Measurements from ENCODE around the gene LAMB2. TPM values are rescaled to one million over a fixed set of nuclear protein-coding genes. Genes with fewer than 3 reads are reported as not detected.

Gene LAMB2
- total and polyA plus RNA-seq, 2 donors (not counting 1 experiment from before 2014, with no cell fraction given), result 0.67 to 0.74 TPM

GRCh38 chr3:49098910-49099630, 33.8 kb downstream of the LAMB2 start:
- Mint-ChIP-seq H3K4me3 (no peak overlapping the region), H3K9me3 (ENCODE audit: insufficient read depth) (no peaks in the 10 kb centered on the region), H3K4me1 (peaks cover 17% of the 10 kb centered on the region), H3K27ac (no peak overlapping the region), H3K27me3 (no peaks in the 10 kb centered on the region)
- H3K27me3 ChIP-seq (replicated peaks in 1 of 4; ENCODE audit: control extremely low read depth in 1 of 4, control insufficient read depth in 3 of 4, insufficient read depth in 4 of 4, low read length in 3 of 4), result no peaks in the 10 kb centered on the region
- DNase-seq (no peak), ATAC-seq (ENCODE audit: low read depth) (no peak)
- WGBS (ENCODE audit: insufficient coverage), result 100% methylated on average over 6 of the region's 13 CpGs
- ChIA-PET CTCF (interaction anchor here (0.9 kb wide), 1 partner anchor 90 kb away, joined by 3 read pairs; no protein-coding TSS in a partner anchor), POLR2A (no interaction called here)
- intact Hi-C loops (cut with micrococcal nuclease), result no loop called here
- H2AFZ ChIP-seq (ENCODE audit: insufficient read depth, low read depth, low read length, poor library complexity, severe bottlenecking), result no peak overlapping the region
- H3K9me3 ChIP-seq (ENCODE audit: control extremely low read depth in 1 of 3, control insufficient read depth in 2 of 3, insufficient read depth in 1 of 3, low read length in 2 of 3), result peaks cover 0 to 2% (median 0%) of the 10 kb centered on the region in 3 donors
- H3K4me1 ChIP-seq (ENCODE audit: control insufficient read depth in 2 of 2, insufficient read depth in 2 of 2, low read length in 2 of 2), result peaks cover 12 to 20% of the 10 kb centered on the region in 2 donors
- peaks cover 13% of the 10 kb centered on the region for H3K79me2 ChIP-seq (ENCODE audit: control insufficient read depth, insufficient read depth, low read length)
- H3K4me3 ChIP-seq (ENCODE audit: control extremely low read depth in 1 of 5, extremely low read depth in 1 of 5, insufficient read depth in 1 of 5, low read depth in 2 of 5, low read length in 4 of 5), result no peak overlapping the region
- H3K9ac ChIP-seq (ENCODE audit: low read length), result no peak overlapping the region
- H4K20me1 ChIP-seq (ENCODE audit: control insufficient read depth, insufficient read depth, low read length, poor library complexity, severe bottlenecking), result no peaks in the 10 kb centered on the region
- H3K4me2 ChIP-seq (replicated peaks; ENCODE audit: low read depth, low read length, poor library complexity, severe bottlenecking), result no peak overlapping the region
- peaks cover 4 to 50% of the 10 kb centered on the region in 2 experiments for H3K36me3 ChIP-seq (replicated peaks in 1 of 2; ENCODE audit: control extremely low read depth in 1 of 2, control insufficient read depth in 1 of 2, extremely low read depth in 1 of 2, insufficient read depth in 2 of 2, low read length in 1 of 2)
- H3K27ac ChIP-seq (ENCODE audit: low read length in 2 of 2), result no peak overlapping the region
- TF ChIP-seq EZH2 (IDR thresholded peaks at IDR 0.05; ENCODE audit: borderline replicate concordance, insufficient read depth, low read depth, low read length, poor library complexity, severe bottlenecking) (no peak), CTCF (IDR thresholded peaks at IDR 0.05) (no peak)

DNA sequence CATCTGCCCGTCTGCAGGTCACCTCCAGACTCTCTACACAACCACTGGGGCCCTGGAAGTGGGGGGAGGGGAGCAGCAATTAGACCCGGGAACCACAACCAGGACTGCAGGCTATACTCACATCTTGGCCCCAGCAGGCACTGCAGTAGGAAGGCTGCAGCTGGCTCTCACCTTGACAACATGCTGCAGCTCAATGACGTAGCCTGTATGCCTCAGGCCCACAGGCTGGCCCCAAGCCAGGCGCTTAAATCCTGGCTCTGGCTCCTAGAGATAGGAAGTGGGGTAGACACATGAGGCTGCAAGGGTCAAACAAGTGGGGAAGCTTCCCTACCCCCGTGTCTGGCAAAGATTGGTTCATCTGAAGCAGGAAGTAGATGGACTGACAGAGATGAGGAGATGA, 34.4 kb downstream of the LAMB2 start:
- Histone ChIP-seq H3K9me3 (ENCODE audit: control extremely low read depth in 1 of 3, control insufficient read depth in 2 of 3, insufficient read depth in 1 of 3, low read length in 2 of 3) (peaks cover 0 to 2% (median 0%) of the 10 kb centered on the region in 3 donors), H3K9ac (ENCODE audit: low read length) (no peak overlapping the region), H2AFZ (ENCODE audit: insufficient read depth, low read depth, low read length, poor library complexity, severe bottlenecking) (no peak overlapping the region), H3K4me2 (replicated peaks; ENCODE audit: low read depth, low read length, poor library complexity, severe bottlenecking) (no peak overlapping the region), H3K27ac (ENCODE audit: low read length in 2 of 2) (no peak overlapping the region), H3K4me3 (ENCODE audit: control extremely low read depth in 1 of 5, extremely low read depth in 1 of 5, insufficient read depth in 1 of 5, low read depth in 2 of 5, low read length in 4 of 5) (no peak overlapping the region), H3K4me1 (ENCODE audit: control insufficient read depth in 2 of 2, insufficient read depth in 2 of 2, low read length in 2 of 2) (peaks cover 6 to 15% of the 10 kb centered on the region in 2 donors), H3K36me3 (replicated peaks in 1 of 2; ENCODE audit: control extremely low read depth in 1 of 2, control insufficient read depth in 1 of 2, extremely low read depth in 1 of 2, insufficient read depth in 2 of 2, low read length in 1 of 2) (peaks cover 4 to 50% of the 10 kb centered on the region in 2 experiments), H3K79me2 (ENCODE audit: control insufficient read depth, insufficient read depth, low read length) (peaks cover 7% of the 10 kb centered on the region), H4K20me1 (ENCODE audit: control insufficient read depth, insufficient read depth, low read length, poor library complexity, severe bottlenecking) (no peaks in the 10 kb centered on the region), H3K27me3 (replicated peaks in 1 of 4; ENCODE audit: control extremely low read depth in 1 of 4, control insufficient read depth in 3 of 4, insufficient read depth in 4 of 4, low read length in 3 of 4) (no peaks in the 10 kb centered on the region)
- 92% methylated on average over 3 of the region's 5 CpGs for WGBS (ENCODE audit: insufficient coverage)
- Mint-ChIP-seq H3K27me3 (no peaks in the 10 kb centered on the region), H3K27ac (no peak overlapping the region), H3K4me3 (no peak overlapping the region), H3K9me3 (ENCODE audit: insufficient read depth) (no peaks in the 10 kb centered on the region), H3K4me1 (peaks cover 13% of the 10 kb centered on the region)
- POLR2A ChIA-PET, result no interaction called here
- no peak for DNase-seq
- intact Hi-C loops (cut with micrococcal nuclease), result no loop called here
- TF ChIP-seq EZH2 (IDR thresholded peaks at IDR 0.05; ENCODE audit: borderline replicate concordance, insufficient read depth, low read depth, low read length, poor library complexity, severe bottlenecking), result no peak
- TF ChIP-seq CTCF (IDR thresholded peaks at IDR 0.05), result no peak
- no peak for ATAC-seq (ENCODE audit: low read depth)
- CTCF ChIA-PET, result interaction anchor here (0.9 kb wide), 1 partner anchor 89 kb away, joined by 3 read pairs; no protein-coding TSS in a partner anchor

Data from B cell (primary cell).